ENCODE measurements around the gene FNBP1. TPM values are rescaled to one million over a fixed set of nuclear protein-coding genes. Genes with fewer than 3 reads are reported as not detected.
"Not testable (repeated sequence)": the region's sequence is repeated elsewhere in the genome, so short reads cannot be mapped to it uniquely, and the experiment has no call there.

Gene FNBP1
- total and polyA plus RNA-seq, 9 donors: 15.0 to 28.4 (median 18.2) TPM

DNA sequence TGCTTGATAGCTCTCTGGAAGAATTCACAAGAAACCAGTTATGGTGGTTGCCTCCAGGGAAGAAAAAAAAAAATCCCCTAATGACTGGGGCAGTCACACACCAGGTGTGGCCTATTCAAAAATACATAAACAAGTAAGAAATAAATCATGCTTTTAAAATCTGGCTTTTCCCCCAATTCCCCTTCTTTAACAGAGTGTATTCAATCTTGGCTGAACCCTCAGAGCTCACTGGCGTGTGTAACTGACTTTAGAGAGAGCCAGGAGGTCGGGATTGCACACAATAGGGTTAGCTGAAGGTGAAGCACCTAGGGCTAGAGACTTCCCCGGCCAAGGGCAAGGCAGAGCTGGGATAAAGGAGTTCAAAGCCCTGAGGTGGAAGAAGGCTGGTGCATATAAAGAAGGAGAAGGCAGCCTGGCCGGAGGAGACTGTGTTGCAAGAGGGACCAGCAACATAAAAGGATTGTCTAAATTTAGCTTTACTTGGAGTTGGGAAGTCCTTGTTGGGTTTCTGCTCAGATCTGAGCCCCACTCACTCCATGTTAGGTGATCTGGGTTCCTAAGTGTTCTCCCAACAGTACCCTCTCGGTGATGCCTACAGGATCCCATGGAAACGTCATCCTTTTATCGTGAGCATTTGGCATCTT is 19.7 kb downstream of the FNBP1 start:
- H3K27ac ChIP-seq (ENCODE audit: low read length): no peak overlapping the region
- no peaks in the 10 kb centered on the region for H3K27me3 ChIP-seq (ENCODE audit: control insufficient read depth, insufficient read depth, low read length)
- peaks cover 3% of the 10 kb centered on the region for H3K4me1 ChIP-seq (ENCODE audit: control insufficient read depth, insufficient read depth, low read length)
- 64% methylated on average over 7 of the region's 7 CpGs for WGBS (ENCODE audit: insufficient coverage)
- no peaks in the 10 kb centered on the region for H3K36me3 ChIP-seq (ENCODE audit: control insufficient read depth, insufficient read depth, low read length)
- DNase-seq: peak; percentile 31
- H3K9me3 ChIP-seq (replicated peaks; ENCODE audit: control insufficient read depth, low read depth, low read length): no peaks in the 10 kb centered on the region
- no peak overlapping the region for H3K4me3 ChIP-seq (ENCODE audit: low read length)

DNA sequence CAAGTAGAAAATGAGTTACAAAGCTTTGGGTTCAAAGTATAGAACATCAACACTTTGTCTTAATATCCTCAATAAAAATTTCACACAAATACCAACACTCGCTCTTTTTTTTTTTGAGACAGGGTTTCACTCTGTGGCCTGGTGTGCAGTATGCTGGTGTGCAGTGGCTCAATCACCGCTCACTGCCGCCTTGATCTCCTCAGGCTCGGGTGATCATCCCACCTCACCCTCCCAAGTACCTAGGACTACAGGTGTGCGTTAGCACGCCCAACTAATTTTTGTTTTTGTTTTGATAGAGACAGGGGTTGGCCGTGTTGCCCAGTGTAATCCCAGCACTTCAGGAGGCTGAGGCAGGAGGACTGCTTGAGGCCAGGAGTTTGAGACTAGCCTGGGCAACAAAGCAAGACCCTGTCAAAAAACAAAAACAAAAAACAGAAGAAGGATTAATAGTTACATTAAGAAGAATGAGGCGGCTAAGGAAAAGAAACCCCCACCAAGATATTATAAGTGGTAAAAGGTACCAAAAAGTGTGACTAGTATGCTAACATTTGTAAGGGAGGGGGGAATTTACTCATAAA is 20.3 kb downstream of the FNBP1 start:
- Histone ChIP-seq H3K4me3 (ENCODE audit: low read length) (no peak overlapping the region), H3K27me3 (ENCODE audit: control insufficient read depth, insufficient read depth, low read length) (no peaks in the 10 kb centered on the region), H3K4me1 (ENCODE audit: control insufficient read depth, insufficient read depth, low read length) (peaks cover 3% of the 10 kb centered on the region), H3K27ac (ENCODE audit: low read length) (no peak overlapping the region), H3K36me3 (ENCODE audit: control insufficient read depth, insufficient read depth, low read length) (no peaks in the 10 kb centered on the region), H3K9me3 (replicated peaks; ENCODE audit: control insufficient read depth, low read depth, low read length) (no peaks in the 10 kb centered on the region)
- no peak for DNase-seq
- 50% methylated on average over 2 of the region's 8 CpGs for WGBS (ENCODE audit: insufficient coverage)

DNA sequence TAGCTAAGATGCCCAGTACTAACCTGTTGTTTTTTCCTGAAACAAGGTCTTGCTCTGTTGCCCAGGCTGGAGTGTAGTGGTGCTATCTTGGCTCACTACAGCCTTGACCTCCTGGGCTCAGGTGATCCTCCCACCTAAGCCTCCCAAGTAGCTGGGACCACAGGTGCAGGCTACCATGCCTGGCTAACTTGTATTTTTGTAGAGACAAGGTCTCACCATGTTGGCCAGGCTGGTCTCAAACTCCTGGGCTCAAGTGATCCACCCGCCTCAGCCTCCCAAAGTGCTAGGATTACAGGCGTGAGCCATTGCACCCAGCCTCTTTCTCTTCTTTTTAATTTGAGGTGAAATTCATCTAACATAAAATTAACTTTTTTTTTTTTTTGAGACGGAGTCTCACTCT is 21.1 kb downstream of the FNBP1 start:
- DNase-seq; H3K4me3 ChIP-seq (ENCODE audit: low read length); H3K27me3 ChIP-seq (ENCODE audit: control insufficient read depth, insufficient read depth, low read length); H3K4me1 ChIP-seq (ENCODE audit: control insufficient read depth, insufficient read depth, low read length); H3K27ac ChIP-seq (ENCODE audit: low read length); H3K9me3 ChIP-seq (replicated peaks; ENCODE audit: control insufficient read depth, low read depth, low read length); H3K36me3 ChIP-seq (ENCODE audit: control insufficient read depth, insufficient read depth, low read length): not testable (repeated sequence)
- WGBS (ENCODE audit: insufficient coverage): no CpG with 5 or more reads among the region's 3 CpGs

DNA sequence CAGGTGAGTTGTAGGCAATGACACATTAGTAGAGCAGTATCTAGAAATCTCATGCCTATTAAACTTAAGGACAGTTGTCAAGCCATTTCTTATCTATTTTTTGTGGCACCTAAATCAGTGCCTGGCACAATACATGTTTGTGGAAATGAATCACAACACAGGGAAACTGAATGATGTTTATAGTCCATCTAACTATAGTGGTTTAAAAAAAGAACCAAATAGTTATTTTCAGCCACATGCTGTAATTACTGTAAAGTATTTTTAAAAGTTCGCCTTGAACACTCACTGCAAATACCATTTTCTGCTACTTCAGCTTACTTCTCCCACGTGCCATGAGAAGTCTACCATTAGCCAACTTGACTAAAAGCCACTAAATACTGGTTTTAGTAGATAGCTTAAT is 21.9 kb downstream of the FNBP1 start:
- no peak overlapping the region for H3K4me3 ChIP-seq (ENCODE audit: low read length)
- no CpG with 5 or more reads among the region's 2 CpGs for WGBS (ENCODE audit: insufficient coverage)
- H3K27ac ChIP-seq (ENCODE audit: low read length): no peak overlapping the region
- no peaks in the 10 kb centered on the region for H3K36me3 ChIP-seq (ENCODE audit: control insufficient read depth, insufficient read depth, low read length)
- peaks cover under 1% of the 10 kb centered on the region for H3K9me3 ChIP-seq (replicated peaks; ENCODE audit: control insufficient read depth, low read depth, low read length)
- no peaks in the 10 kb centered on the region for H3K27me3 ChIP-seq (ENCODE audit: control insufficient read depth, insufficient read depth, low read length)
- DNase-seq: no peak
- peaks cover 3% of the 10 kb centered on the region for H3K4me1 ChIP-seq (ENCODE audit: control insufficient read depth, insufficient read depth, low read length)

DNA sequence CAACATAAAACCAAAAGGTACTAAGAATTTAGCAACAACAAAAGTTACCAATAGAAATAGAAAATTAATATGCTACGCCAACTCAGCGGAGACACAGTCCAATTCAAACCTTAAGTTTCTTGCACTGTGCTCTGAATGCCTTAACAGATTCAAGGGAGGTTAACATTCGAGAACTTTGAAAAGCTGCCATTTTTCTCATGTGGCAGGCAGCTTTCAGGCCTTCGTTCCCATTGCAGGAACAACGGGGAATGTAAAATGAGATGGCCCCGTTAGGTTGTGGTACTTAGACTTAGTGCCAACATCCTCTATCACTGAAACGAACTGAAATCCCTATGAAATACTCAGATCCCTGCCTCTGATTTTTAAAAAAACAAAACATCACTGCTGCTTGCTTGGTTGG is 22.4 kb downstream of the FNBP1 start:
- no CpG with 5 or more reads among the region's 7 CpGs for WGBS (ENCODE audit: insufficient coverage)
- Histone ChIP-seq H3K4me3 (ENCODE audit: low read length) (no peak overlapping the region), H3K27me3 (ENCODE audit: control insufficient read depth, insufficient read depth, low read length) (no peaks in the 10 kb centered on the region), H3K9me3 (replicated peaks; ENCODE audit: control insufficient read depth, low read depth, low read length) (peaks cover 2% of the 10 kb centered on the region), H3K36me3 (ENCODE audit: control insufficient read depth, insufficient read depth, low read length) (no peaks in the 10 kb centered on the region), H3K27ac (ENCODE audit: low read length) (no peak overlapping the region), H3K4me1 (ENCODE audit: control insufficient read depth, insufficient read depth, low read length) (peaks cover 3% of the 10 kb centered on the region)
- DNase-seq: peak; percentile 81

DNA sequence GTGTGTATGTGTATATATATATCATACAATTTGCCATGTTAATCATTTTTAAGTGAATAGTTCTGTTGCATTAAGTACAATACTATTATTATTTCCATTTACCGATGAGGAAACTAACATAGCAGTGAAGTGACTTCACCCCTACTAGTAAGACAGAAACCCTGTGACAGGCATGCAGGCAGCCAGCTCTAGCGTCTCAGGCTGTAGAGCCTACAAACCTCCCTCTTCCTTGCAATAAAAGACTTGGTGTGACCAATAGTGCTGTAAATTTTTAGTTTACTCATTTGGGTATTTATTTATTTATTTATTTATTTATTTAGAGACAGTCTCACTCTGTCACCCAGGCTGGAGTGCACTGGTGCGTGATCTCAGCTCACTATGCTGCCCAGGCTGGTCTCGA is 24.7 kb downstream of the FNBP1 start:
- no peaks in the 10 kb centered on the region for H3K36me3 ChIP-seq (ENCODE audit: control insufficient read depth, insufficient read depth, low read length)
- H3K27me3 ChIP-seq (ENCODE audit: control insufficient read depth, insufficient read depth, low read length): no peaks in the 10 kb centered on the region
- WGBS (ENCODE audit: insufficient coverage): 86% methylated on average over 2 of the region's 4 CpGs
- peaks cover 2% of the 10 kb centered on the region for H3K9me3 ChIP-seq (replicated peaks; ENCODE audit: control insufficient read depth, low read depth, low read length)
- H3K4me1 ChIP-seq (ENCODE audit: control insufficient read depth, insufficient read depth, low read length): peaks cover under 1% of the 10 kb centered on the region
- H3K4me3 ChIP-seq (ENCODE audit: low read length): no peak overlapping the region
- H3K27ac ChIP-seq (ENCODE audit: low read length): no peak overlapping the region
- no peak for DNase-seq

DNA sequence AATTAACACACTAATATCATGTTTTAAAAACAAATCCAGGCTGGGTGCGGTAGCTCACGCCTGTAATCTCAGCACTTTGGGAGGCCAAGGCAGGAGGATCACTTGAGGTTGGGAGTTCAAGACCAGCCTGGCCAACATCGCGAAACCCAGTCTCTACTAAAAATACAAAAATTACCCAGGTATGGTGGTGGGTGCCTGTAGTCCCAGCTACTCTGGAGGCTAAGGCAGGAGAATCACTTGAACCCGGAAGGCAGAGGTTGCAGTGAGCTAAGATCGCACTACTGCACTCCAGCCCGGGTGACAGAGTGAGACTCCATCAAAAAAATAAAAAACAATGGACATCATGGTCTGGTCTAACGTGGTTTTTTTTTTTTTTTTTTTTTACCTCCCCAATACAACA is 25.5 kb downstream of the FNBP1 start:
- 100% methylated on average over 1 of the region's 8 CpGs for WGBS (ENCODE audit: insufficient coverage)
- not testable (repeated sequence) for H3K4me3 ChIP-seq (ENCODE audit: low read length); H3K27ac ChIP-seq (ENCODE audit: low read length)

DNA sequence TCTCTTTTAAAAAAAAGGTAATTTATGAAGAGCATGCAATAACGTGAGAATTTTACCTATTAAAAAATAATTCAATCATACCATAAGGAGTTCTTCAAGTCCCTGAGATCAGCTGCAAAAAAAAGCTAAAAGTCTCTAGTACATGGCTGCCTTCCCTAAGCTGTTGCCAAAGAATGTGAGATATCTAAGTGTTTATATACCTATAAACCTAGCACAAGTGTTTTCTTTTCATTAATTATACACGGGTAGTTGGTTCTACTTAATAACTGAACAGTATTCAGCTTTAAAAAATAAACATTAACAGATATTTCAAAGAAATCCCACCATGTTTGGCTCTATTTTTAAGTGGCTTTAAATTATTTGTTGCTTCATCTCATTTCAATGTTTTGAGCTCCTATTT is 25.9 kb downstream of the FNBP1 start:
- Histone ChIP-seq H3K36me3 (ENCODE audit: control insufficient read depth, insufficient read depth, low read length) (no peaks in the 10 kb centered on the region), H3K4me1 (ENCODE audit: control insufficient read depth, insufficient read depth, low read length) (no peaks in the 10 kb centered on the region), H3K9me3 (replicated peaks; ENCODE audit: control insufficient read depth, low read depth, low read length) (peaks cover 2% of the 10 kb centered on the region), H3K4me3 (ENCODE audit: low read length) (no peak overlapping the region), H3K27me3 (ENCODE audit: control insufficient read depth, insufficient read depth, low read length) (no peaks in the 10 kb centered on the region), H3K27ac (ENCODE audit: low read length) (no peak overlapping the region)
- DNase-seq: no peak
- no CpG with 5 or more reads among the region's 2 CpGs for WGBS (ENCODE audit: insufficient coverage)

More for the DNA sequence above, 25.5 kb downstream of the FNBP1 start:
- not testable (repeated sequence) for DNase-seq; H3K9me3 ChIP-seq (replicated peaks; ENCODE audit: control insufficient read depth, low read depth, low read length); H3K36me3 ChIP-seq (ENCODE audit: control insufficient read depth, insufficient read depth, low read length); H3K4me1 ChIP-seq (ENCODE audit: control insufficient read depth, insufficient read depth, low read length); H3K27me3 ChIP-seq (ENCODE audit: control insufficient read depth, insufficient read depth, low read length)

DNA sequence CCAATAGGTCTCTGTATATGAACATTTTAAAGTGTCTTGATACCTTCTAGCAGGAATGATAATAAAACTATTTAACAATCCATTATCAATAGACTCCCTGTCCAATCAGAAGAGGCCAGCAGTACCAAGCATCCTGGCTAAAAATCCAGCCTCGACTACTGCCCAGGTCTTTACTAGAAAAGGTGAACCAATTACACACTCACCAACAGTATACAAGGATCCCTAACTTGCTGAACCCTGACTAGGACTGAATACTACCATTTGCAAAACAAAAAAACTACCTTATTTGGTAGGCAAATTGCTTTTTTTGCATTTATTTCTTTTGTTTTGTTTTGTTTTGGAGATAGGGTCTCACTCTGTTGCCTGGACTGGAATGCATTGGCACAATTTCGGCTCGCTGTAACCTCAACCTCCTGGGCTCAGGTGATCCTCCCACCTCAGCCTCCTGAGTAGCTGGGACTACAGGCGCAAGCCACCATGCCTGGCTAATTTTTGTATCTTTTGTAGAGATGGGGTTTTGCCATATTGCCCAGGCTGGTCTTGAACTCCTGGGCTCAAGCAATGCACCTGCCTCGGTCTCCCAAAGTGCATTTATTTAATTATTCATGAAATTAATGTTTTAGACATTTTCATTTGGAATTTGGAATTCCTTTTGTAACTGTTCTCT is 27.5 kb downstream of the FNBP1 start:
- no peak for DNase-seq
- Histone ChIP-seq H3K27me3 (ENCODE audit: control insufficient read depth, insufficient read depth, low read length) (no peaks in the 10 kb centered on the region), H3K36me3 (ENCODE audit: control insufficient read depth, insufficient read depth, low read length) (peaks cover 2% of the 10 kb centered on the region), H3K4me1 (ENCODE audit: control insufficient read depth, insufficient read depth, low read length) (no peaks in the 10 kb centered on the region), H3K9me3 (replicated peaks; ENCODE audit: control insufficient read depth, low read depth, low read length) (peaks cover 11% of the 10 kb centered on the region), H3K4me3 (ENCODE audit: low read length) (no peak overlapping the region), H3K27ac (ENCODE audit: low read length) (no peak overlapping the region)
- WGBS (ENCODE audit: insufficient coverage): 71% methylated on average over 1 of the region's 5 CpGs

DNA sequence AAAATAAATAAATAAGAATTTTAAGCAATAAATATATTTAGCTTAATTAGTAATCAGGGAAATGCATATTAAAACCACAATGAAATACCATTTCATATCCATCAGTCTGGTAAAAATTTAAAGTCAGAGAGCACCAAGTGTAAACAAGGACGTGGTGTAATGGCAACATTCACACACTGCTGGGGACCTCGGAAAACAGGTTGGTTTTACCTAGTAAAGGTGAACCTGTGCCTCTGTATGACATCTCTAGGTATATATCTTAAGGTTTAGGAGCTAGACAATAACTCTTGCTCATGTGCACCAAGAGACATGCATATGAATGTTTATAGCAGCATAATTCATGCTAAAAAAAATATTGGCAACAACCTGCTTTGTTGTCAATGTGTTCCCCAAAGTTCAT is 29.7 kb downstream of the FNBP1 start:
- H3K27ac ChIP-seq (ENCODE audit: low read length): no peak overlapping the region
- H3K9me3 ChIP-seq (replicated peaks; ENCODE audit: control insufficient read depth, low read depth, low read length): peaks cover 11% of the 10 kb centered on the region
- no peak for DNase-seq
- H3K4me1 ChIP-seq (ENCODE audit: control insufficient read depth, insufficient read depth, low read length): no peaks in the 10 kb centered on the region
- 92% methylated on average over 2 of the region's 2 CpGs for WGBS (ENCODE audit: insufficient coverage)
- H3K36me3 ChIP-seq (ENCODE audit: control insufficient read depth, insufficient read depth, low read length): peaks cover 2% of the 10 kb centered on the region
- H3K4me3 ChIP-seq (ENCODE audit: low read length): no peak overlapping the region
- H3K27me3 ChIP-seq (ENCODE audit: control insufficient read depth, insufficient read depth, low read length): no peaks in the 10 kb centered on the region
